Measurements from ENCODE around the gene GMDS. TPM values are rescaled to one million over a fixed set of nuclear protein-coding genes. Genes with fewer than 3 reads are reported as not detected.

Gene GMDS
- polyA plus RNA-seq, 1 donor (not counting 4 experiments of a cell fraction or from before 2014, with no cell fraction given), result 22.1 TPM

GRCh38 chr6:1775441-1775840, 470.0 kb downstream of the GMDS start:
- TF ChIP-seq EZH2 (IDR thresholded peaks at IDR 0.05; ENCODE audit: low read length) (no peak), CTCF (optimal IDR thresholded peaks at IDR 0.05 in 1 of 3, IDR thresholded peaks at IDR 0.05 in 1 of 3, conservative IDR thresholded peaks at IDR 0.05 in 1 of 3; ENCODE audit: extremely low read depth in 1 of 3, insufficient read depth in 2 of 3, low read length in 3 of 3) (no peak)
- H2AFZ ChIP-seq (ENCODE audit: control insufficient read depth, low read length), result no peak overlapping the region
- no peaks in the 10 kb centered on the region for H3K27me3 ChIP-seq (ENCODE audit: control insufficient read depth, extremely low read depth, insufficient read depth, low read length)
- FAIRE-seq (no peak), DNase-seq (ENCODE audit: low read depth, low spot score) (no peak)
- no peaks in the 10 kb centered on the region for H3K79me2 ChIP-seq (ENCODE audit: control insufficient read depth, insufficient read depth, low read length)
- H3K27ac ChIP-seq (ENCODE audit: control insufficient read depth, insufficient read depth, low read length), result no peak overlapping the region
- dilution Hi-C loops (cut with MboI; ENCODE audit: extremely low pct_ligation_motif_present, low sequenced_read_pairs), result no loop called here
- no peaks in the 10 kb centered on the region for H3K9me3 ChIP-seq (ENCODE audit: control insufficient read depth, low read depth, low read length)
- H3K36me3 ChIP-seq (ENCODE audit: control insufficient read depth in 2 of 2, extremely low read depth in 1 of 2, insufficient read depth in 2 of 2, low read length in 2 of 2), result no peaks in the 10 kb centered on the region
- no peak overlapping the region for H3K9ac ChIP-seq (ENCODE audit: control insufficient read depth, extremely low read depth, insufficient read depth, low read length)
- H4K20me1 ChIP-seq (ENCODE audit: control insufficient read depth, extremely low read depth, insufficient read depth, low read length), result no peaks in the 10 kb centered on the region
- H3K9me1 ChIP-seq (ENCODE audit: control insufficient read depth, extremely low read depth, insufficient read depth, low read length), result no peaks in the 10 kb centered on the region
- H3K4me3 ChIP-seq (ENCODE audit: control insufficient read depth in 2 of 3, extremely low read depth in 1 of 3, insufficient read depth in 2 of 3, low read depth in 1 of 3, low read length in 3 of 3), result no peak overlapping the region
- no peak overlapping the region for H3K4me2 ChIP-seq (ENCODE audit: control insufficient read depth, extremely low read depth, insufficient read depth, low read depth, low read length)
- peaks cover 14% of the 10 kb centered on the region for H3K4me1 ChIP-seq (ENCODE audit: control insufficient read depth, extremely low read depth, insufficient read depth, low read length)

GRCh38 chr6:1774226-1774915, 471.0 kb downstream of the GMDS start:
- no peak for FAIRE-seq
- TF ChIP-seq EZH2 (IDR thresholded peaks at IDR 0.05; ENCODE audit: low read length), result no peak
- TF ChIP-seq CTCF (optimal IDR thresholded peaks at IDR 0.05 in 1 of 3, IDR thresholded peaks at IDR 0.05 in 1 of 3, conservative IDR thresholded peaks at IDR 0.05 in 1 of 3; ENCODE audit: extremely low read depth in 1 of 3, insufficient read depth in 2 of 3, low read length in 3 of 3), result no peak
- Histone ChIP-seq H4K20me1 (ENCODE audit: control insufficient read depth, extremely low read depth, insufficient read depth, low read length) (no peaks in the 10 kb centered on the region), H3K4me3 (ENCODE audit: control insufficient read depth in 2 of 3, extremely low read depth in 1 of 3, insufficient read depth in 2 of 3, low read depth in 1 of 3, low read length in 3 of 3) (no peak overlapping the region), H3K9me1 (ENCODE audit: control insufficient read depth, extremely low read depth, insufficient read depth, low read length) (no peaks in the 10 kb centered on the region), H2AFZ (ENCODE audit: control insufficient read depth, low read length) (no peak overlapping the region), H3K4me2 (ENCODE audit: control insufficient read depth, extremely low read depth, insufficient read depth, low read depth, low read length) (no peak overlapping the region), H3K79me2 (ENCODE audit: control insufficient read depth, insufficient read depth, low read length) (no peaks in the 10 kb centered on the region), H3K9ac (ENCODE audit: control insufficient read depth, extremely low read depth, insufficient read depth, low read length) (no peak overlapping the region), H3K27me3 (ENCODE audit: control insufficient read depth, extremely low read depth, insufficient read depth, low read length) (no peaks in the 10 kb centered on the region), H3K36me3 (ENCODE audit: control insufficient read depth in 2 of 2, extremely low read depth in 1 of 2, insufficient read depth in 2 of 2, low read length in 2 of 2) (no peaks in the 10 kb centered on the region), H3K4me1 (ENCODE audit: control insufficient read depth, extremely low read depth, insufficient read depth, low read length) (peaks cover 17% of the 10 kb centered on the region), H3K9me3 (ENCODE audit: control insufficient read depth, low read depth, low read length) (no peaks in the 10 kb centered on the region), H3K27ac (ENCODE audit: control insufficient read depth, insufficient read depth, low read length) (no peak overlapping the region)
- dilution Hi-C loops (cut with MboI; ENCODE audit: extremely low pct_ligation_motif_present, low sequenced_read_pairs), result no loop called here
- DNase-seq (ENCODE audit: low read depth, low spot score), result no peak

Data from keratinocyte (primary cell).